K562 (cell line): ENCODE measurements around the gene KLK1. TPM values are rescaled to one million over a fixed set of nuclear protein-coding genes. Genes with fewer than 3 reads are reported as not detected.

Source experiments
- polyA plus RNA-seq, 8 experiments: library from polyadenylated mRNA; depleted of rRNA in 4 of 8; stranded (reverse) in 5 of 8; unstranded in 3 of 8; fragments of >200 nt; fragmentation: Nextera tagmentation in 2 of 8; fragmentation: Illumina TruSeq in 1 of 8; extraction: Ambion mirVana in 2 of 8; extraction: Trizol in 1 of 8; gene quantifications; 2 replicates each; pipeline versions ENCODE4 v1.2.1 to v1.2.3, GENCODE V29; 2011 to 2014; ENCODE audit warnings: inconsistent platforms in 1 of 8, missing spikeins in 1 of 8
- total RNA-seq, 7 experiments: library from RNA; depleted of rRNA in 6 of 7; stranded (reverse); fragments of >200 nt in 6 of 7; fragmentation: Illumina TruSeq in 2 of 7; extraction: Trizol in 2 of 7; gene quantifications; 2 replicates each; pipeline versions ENCODE4 v1.2.1 to v1.2.3, GENCODE V29; 2011 to 2021; ENCODE audit warnings: low replicate concordance in 1 of 7
- TF ChIP-seq, protein P1 (sequence below): fragments of 450-650 bp; IDR thresholded peaks from 2 replicates; pipeline ENCODE4 v1.6.1; 2016; ENCODE audit warnings: mild to moderate bottlenecking, moderate library complexity
- TF ChIP-seq, protein P2 (sequence below): fragments of 250-450 bp; sonication (Bioruptor Pico); IDR thresholded peaks from 2 replicates; pipeline ENCODE4 v1.4.0; 2020; ENCODE audit warnings: mild to moderate bottlenecking

KLK1 gene
- total and polyA plus RNA-seq, 9 of the 15 experiments (the other 6 are each of a cell fraction or from before 2014, with no cell fraction given), result 0.87 to 15.4 (median 9.1) TPM

DNA sequence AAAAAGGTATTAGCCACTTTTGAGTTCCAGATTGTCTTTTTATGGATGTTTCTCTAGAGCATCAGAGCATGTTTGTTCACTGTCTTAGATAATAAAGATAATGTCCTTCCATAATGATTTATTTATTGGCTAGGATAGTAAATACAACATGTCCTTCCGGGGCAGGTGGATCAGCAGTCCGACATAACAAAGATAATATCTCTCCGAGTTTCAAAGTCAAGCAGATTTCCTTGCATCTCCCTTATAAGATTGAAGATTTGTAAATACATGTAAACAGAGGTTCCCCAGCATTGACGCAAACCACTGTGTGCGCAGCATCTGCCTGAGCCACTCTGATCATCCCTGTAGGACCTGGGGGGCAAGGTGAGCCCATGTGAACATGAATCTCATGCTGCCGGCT is 18.5 kb upstream of the KLK1 start (continued):
- TF ChIP-seq, protein P1, sequence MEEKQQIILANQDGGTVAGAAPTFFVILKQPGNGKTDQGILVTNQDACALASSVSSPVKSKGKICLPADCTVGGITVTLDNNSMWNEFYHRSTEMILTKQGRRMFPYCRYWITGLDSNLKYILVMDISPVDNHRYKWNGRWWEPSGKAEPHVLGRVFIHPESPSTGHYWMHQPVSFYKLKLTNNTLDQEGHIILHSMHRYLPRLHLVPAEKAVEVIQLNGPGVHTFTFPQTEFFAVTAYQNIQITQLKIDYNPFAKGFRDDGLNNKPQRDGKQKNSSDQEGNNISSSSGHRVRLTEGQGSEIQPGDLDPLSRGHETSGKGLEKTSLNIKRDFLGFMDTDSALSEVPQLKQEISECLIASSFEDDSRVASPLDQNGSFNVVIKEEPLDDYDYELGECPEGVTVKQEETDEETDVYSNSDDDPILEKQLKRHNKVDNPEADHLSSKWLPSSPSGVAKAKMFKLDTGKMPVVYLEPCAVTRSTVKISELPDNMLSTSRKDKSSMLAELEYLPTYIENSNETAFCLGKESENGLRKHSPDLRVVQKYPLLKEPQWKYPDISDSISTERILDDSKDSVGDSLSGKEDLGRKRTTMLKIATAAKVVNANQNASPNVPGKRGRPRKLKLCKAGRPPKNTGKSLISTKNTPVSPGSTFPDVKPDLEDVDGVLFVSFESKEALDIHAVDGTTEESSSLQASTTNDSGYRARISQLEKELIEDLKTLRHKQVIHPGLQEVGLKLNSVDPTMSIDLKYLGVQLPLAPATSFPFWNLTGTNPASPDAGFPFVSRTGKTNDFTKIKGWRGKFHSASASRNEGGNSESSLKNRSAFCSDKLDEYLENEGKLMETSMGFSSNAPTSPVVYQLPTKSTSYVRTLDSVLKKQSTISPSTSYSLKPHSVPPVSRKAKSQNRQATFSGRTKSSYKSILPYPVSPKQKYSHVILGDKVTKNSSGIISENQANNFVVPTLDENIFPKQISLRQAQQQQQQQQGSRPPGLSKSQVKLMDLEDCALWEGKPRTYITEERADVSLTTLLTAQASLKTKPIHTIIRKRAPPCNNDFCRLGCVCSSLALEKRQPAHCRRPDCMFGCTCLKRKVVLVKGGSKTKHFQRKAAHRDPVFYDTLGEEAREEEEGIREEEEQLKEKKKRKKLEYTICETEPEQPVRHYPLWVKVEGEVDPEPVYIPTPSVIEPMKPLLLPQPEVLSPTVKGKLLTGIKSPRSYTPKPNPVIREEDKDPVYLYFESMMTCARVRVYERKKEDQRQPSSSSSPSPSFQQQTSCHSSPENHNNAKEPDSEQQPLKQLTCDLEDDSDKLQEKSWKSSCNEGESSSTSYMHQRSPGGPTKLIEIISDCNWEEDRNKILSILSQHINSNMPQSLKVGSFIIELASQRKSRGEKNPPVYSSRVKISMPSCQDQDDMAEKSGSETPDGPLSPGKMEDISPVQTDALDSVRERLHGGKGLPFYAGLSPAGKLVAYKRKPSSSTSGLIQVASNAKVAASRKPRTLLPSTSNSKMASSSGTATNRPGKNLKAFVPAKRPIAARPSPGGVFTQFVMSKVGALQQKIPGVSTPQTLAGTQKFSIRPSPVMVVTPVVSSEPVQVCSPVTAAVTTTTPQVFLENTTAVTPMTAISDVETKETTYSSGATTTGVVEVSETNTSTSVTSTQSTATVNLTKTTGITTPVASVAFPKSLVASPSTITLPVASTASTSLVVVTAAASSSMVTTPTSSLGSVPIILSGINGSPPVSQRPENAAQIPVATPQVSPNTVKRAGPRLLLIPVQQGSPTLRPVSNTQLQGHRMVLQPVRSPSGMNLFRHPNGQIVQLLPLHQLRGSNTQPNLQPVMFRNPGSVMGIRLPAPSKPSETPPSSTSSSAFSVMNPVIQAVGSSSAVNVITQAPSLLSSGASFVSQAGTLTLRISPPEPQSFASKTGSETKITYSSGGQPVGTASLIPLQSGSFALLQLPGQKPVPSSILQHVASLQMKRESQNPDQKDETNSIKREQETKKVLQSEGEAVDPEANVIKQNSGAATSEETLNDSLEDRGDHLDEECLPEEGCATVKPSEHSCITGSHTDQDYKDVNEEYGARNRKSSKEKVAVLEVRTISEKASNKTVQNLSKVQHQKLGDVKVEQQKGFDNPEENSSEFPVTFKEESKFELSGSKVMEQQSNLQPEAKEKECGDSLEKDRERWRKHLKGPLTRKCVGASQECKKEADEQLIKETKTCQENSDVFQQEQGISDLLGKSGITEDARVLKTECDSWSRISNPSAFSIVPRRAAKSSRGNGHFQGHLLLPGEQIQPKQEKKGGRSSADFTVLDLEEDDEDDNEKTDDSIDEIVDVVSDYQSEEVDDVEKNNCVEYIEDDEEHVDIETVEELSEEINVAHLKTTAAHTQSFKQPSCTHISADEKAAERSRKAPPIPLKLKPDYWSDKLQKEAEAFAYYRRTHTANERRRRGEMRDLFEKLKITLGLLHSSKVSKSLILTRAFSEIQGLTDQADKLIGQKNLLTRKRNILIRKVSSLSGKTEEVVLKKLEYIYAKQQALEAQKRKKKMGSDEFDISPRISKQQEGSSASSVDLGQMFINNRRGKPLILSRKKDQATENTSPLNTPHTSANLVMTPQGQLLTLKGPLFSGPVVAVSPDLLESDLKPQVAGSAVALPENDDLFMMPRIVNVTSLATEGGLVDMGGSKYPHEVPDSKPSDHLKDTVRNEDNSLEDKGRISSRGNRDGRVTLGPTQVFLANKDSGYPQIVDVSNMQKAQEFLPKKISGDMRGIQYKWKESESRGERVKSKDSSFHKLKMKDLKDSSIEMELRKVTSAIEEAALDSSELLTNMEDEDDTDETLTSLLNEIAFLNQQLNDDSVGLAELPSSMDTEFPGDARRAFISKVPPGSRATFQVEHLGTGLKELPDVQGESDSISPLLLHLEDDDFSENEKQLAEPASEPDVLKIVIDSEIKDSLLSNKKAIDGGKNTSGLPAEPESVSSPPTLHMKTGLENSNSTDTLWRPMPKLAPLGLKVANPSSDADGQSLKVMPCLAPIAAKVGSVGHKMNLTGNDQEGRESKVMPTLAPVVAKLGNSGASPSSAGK, result no peak
- TF ChIP-seq, protein P2, sequence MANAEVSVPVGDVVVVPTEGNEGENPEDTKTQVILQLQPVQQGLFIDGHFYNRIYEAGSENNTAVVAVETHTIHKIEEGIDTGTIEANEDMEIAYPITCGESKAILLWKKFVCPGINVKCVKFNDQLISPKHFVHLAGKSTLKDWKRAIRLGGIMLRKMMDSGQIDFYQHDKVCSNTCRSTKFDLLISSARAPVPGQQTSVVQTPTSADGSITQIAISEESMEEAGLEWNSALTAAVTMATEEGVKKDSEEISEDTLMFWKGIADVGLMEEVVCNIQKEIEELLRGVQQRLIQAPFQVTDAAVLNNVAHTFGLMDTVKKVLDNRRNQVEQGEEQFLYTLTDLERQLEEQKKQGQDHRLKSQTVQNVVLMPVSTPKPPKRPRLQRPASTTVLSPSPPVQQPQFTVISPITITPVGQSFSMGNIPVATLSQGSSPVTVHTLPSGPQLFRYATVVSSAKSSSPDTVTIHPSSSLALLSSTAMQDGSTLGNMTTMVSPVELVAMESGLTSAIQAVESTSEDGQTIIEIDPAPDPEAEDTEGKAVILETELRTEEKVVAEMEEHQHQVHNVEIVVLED (CRISPR knock-in tag), result no peak
